ENCODE measurements around the gene NIPBL. TPM values are rescaled to one million over a fixed set of nuclear protein-coding genes. Genes with fewer than 3 reads are reported as not detected.

The NIPBL gene
- total and polyA plus RNA-seq, 2 of the 13 experiments (the other 11 are each of a cell fraction or from before 2014, with no cell fraction given) = 12.3 to 32.3 TPM

DNA sequence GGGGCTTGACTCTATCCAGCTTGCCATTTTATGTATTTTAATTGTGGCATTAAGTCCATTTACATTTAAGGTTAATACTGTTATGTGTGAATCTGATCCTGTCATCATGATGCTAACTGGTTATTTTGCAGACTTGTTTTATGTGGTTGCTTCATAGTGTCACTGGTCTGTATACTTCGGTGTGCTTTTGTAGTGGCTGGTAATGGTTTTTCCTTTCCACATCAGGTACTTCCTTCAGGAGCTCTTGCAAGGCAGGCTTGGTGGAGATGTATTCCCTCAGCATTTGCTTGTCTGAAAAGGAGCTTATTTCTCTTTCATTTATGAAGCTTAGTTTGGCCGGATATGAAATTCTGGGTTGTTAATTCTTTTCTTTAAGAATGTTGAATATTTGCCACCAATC lies 226.7 kb downstream of the NIPBL start (continued):
- no peak for TF ChIP-seq KIAA2018 (CRISPR knock-in tag; IDR thresholded peaks at IDR 0.05; ENCODE audit: borderline replicate concordance)
- TF ChIP-seq, protein P1, sequence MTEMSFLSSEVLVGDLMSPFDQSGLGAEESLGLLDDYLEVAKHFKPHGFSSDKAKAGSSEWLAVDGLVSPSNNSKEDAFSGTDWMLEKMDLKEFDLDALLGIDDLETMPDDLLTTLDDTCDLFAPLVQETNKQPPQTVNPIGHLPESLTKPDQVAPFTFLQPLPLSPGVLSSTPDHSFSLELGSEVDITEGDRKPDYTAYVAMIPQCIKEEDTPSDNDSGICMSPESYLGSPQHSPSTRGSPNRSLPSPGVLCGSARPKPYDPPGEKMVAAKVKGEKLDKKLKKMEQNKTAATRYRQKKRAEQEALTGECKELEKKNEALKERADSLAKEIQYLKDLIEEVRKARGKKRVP (CRISPR knock-in tag; IDR thresholded peaks at IDR 0.05) = no peak

DNA sequence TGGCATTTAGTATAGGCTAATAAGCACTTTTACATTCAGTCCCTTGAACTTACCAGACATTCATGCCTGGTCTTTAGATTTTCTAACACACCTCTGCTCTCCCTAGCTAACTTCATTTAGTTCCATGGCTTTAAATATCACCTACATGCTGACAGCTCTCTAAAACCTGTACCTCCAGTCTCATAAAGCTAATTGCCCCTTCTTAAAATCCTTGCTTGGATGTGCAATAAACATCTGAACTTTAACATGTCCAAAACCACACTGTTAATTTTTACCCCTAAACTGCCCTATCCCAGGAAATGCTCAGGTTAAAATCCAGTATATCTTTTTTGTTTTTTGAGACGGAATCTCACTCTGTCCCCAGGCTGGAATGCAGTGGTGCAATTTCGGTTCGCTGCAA lies 232.8 kb downstream of the NIPBL start:
- Histone ChIP-seq H3K36me3 (replicated peaks in 1 of 2; ENCODE audit: control insufficient read depth in 1 of 2, insufficient read depth in 2 of 2, low read length in 2 of 2) (peaks cover 0 to 1% of the 10 kb centered on the region in 2 experiments; a peak in 1 of 5 replicates), H3K27ac (ENCODE audit: extremely low read length, insufficient read depth, low read length) (no peak overlapping the region), H3K4me3 (replicated peaks in 1 of 3; ENCODE audit: insufficient read depth in 1 of 3, low read depth in 2 of 3, low read length in 3 of 3) (no peak overlapping the region), H3K9me3 (ENCODE audit: low read length) (no peaks in the 10 kb centered on the region), H3K9ac (ENCODE audit: insufficient read depth, low read depth, low read length) (no peak overlapping the region), H4K20me1 (ENCODE audit: insufficient read depth, low read length) (no peaks in the 10 kb centered on the region), H2AFZ (ENCODE audit: low read length) (no peak overlapping the region), H3K4me2 (ENCODE audit: low read depth, low read length) (no peak overlapping the region), H3K4me1 (ENCODE audit: insufficient read depth, low read length) (peaks cover 19% of the 10 kb centered on the region), H3K79me2 (ENCODE audit: insufficient read depth, low read length) (no peaks in the 10 kb centered on the region), H3K27me3 (ENCODE audit: control insufficient read depth in 1 of 2, insufficient read depth in 2 of 2, low read length in 2 of 2) (no peaks in the 10 kb centered on the region)
- DNase-seq (ENCODE audit: low spot score) = no peak
- no peak for ATAC-seq
- CTCF ChIA-PET (ENCODE audit: low intra/inter-chr PET ratio, low total read pairs) = no interaction called here
- intact Hi-C loops (cut with micrococcal nuclease; ENCODE audit: unreplicated experiment) (no loop called here), in situ Hi-C loops (cut with HindIII; ENCODE audit: extremely low pct_ligation_motif_present, low pct_unique_long_range_greater_than_20kb) (no loop called here)
- POLR2A ChIA-PET = no interaction called here
- no peak for FAIRE-seq
- BruUV-seq (replicated peaks) = no TSS peak
- 100% methylated on average over 3 of the region's 3 CpGs for WGBS (ENCODE audit: low lambda C conversion rate)
- TF ChIP-seq ZNF788 (CRISPR knock-in tag; IDR thresholded peaks at IDR 0.05; ENCODE audit: borderline replicate concordance) (no peak), ZNF790 (CRISPR knock-in tag; IDR thresholded peaks at IDR 0.05; ENCODE audit: borderline replicate concordance) (no peak), KAT2B (IDR thresholded peaks at IDR 0.05; ENCODE audit: borderline replicate concordance, low read depth, low read length) (no peak), KAT7 (CRISPR knock-in tag; IDR thresholded peaks at IDR 0.05; ENCODE audit: borderline replicate concordance) (no peak), YEATS2 (CRISPR knock-in tag; IDR thresholded peaks at IDR 0.05; ENCODE audit: borderline replicate concordance) (no peak), ZNF136 (CRISPR knock-in tag; IDR thresholded peaks at IDR 0.05; ENCODE audit: low read depth) (no peak), ZNF841 (CRISPR knock-in tag; IDR thresholded peaks at IDR 0.05; ENCODE audit: borderline replicate concordance) (no peak), TEAD2 (CRISPR knock-in tag; IDR thresholded peaks at IDR 0.05) (no peak), FOXP1 (IDR thresholded peaks at IDR 0.05) (no peak), FOXP1 (CRISPR knock-in tag; IDR thresholded peaks at IDR 0.05) (no peak)
- TF ChIP-seq, protein P2, sequence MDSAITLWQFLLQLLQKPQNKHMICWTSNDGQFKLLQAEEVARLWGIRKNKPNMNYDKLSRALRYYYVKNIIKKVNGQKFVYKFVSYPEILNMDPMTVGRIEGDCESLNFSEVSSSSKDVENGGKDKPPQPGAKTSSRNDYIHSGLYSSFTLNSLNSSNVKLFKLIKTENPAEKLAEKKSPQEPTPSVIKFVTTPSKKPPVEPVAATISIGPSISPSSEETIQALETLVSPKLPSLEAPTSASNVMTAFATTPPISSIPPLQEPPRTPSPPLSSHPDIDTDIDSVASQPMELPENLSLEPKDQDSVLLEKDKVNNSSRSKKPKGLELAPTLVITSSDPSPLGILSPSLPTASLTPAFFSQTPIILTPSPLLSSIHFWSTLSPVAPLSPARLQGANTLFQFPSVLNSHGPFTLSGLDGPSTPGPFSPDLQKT (CRISPR knock-in tag; IDR thresholded peaks at IDR 0.05; ENCODE audit: borderline replicate concordance) = no peak
- TF ChIP-seq, protein P3, sequence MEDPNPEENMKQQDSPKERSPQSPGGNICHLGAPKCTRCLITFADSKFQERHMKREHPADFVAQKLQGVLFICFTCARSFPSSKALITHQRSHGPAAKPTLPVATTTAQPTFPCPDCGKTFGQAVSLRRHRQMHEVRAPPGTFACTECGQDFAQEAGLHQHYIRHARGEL (CRISPR knock-in tag; IDR thresholded peaks at IDR 0.05) = no peak

Data from HepG2 (cell line).